ENCODE data around the gene STPG3. TPM values are rescaled to one million over a fixed set of nuclear protein-coding genes. Genes with fewer than 3 reads are reported as not detected.

Gene STPG3
- total RNA-seq, 4 donors from 2014 or later, result not detected

DNA sequence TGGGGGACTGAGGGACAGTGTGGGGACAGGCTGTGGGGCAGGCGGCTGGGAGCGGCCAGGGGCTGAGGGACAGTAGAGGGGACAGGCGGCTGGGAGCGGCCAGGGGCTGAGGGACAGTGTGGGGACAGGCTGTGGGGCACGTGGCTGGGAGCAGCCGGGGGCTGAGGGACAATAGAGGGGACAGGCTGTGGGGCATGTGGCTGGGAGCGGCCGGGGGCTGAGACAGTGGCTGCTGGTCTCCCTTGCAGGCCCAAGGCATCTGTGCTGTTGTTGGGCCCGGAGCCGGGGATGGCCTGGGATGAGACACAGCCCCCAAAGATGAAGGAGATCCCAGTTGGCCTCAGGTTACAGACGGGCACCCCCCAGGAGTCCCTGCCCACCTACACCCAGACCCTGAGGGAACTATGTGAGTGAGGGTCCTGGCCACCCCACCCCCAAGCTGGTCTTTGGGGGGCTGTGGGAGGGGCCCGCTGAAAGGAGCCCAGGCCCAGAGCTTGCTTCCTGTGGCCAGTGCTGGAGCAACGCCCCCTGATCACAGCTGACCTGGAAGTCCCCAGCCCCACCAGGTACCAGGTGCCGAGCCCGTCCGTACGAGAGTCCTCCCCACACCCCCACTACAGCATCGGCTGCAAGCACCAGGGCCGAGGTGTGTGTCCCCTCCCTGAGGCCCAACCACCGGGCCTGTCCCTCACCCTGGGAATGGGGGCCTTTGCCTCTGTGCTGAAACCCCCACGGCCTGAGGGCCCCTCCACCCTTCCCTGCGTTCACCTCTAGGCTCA, 593 bp downstream of the STPG3 start:
- Histone ChIP-seq H3K4me1 (peaks cover 0 to 25% (median 16%) of the 10 kb centered on the region in 3 donors), H3K9me3 (no peaks in the 10 kb centered on the region), H3K27ac (no peak overlapping the region), H3K4me3 (no peak overlapping the region), H3K36me3 (peaks cover 0 to 7% of the 10 kb centered on the region in 2 donors), H3K27me3 (peaks cover 9% of the 10 kb centered on the region)
- TF ChIP-seq EP300 (IDR thresholded peaks at IDR 0.05), result no peak
- TF ChIP-seq POLR2A (IDR thresholded peaks at IDR 0.05), result no peak
- no peak for TF ChIP-seq POLR2AphosphoS5 (IDR thresholded peaks at IDR 0.05)
- TF ChIP-seq, protein P1, sequence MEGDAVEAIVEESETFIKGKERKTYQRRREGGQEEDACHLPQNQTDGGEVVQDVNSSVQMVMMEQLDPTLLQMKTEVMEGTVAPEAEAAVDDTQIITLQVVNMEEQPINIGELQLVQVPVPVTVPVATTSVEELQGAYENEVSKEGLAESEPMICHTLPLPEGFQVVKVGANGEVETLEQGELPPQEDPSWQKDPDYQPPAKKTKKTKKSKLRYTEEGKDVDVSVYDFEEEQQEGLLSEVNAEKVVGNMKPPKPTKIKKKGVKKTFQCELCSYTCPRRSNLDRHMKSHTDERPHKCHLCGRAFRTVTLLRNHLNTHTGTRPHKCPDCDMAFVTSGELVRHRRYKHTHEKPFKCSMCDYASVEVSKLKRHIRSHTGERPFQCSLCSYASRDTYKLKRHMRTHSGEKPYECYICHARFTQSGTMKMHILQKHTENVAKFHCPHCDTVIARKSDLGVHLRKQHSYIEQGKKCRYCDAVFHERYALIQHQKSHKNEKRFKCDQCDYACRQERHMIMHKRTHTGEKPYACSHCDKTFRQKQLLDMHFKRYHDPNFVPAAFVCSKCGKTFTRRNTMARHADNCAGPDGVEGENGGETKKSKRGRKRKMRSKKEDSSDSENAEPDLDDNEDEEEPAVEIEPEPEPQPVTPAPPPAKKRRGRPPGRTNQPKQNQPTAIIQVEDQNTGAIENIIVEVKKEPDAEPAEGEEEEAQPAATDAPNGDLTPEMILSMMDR (IDR thresholded peaks at IDR 0.05), result no peak
- WGBS, 2 donors (ENCODE audit: low coverage in 1 of 2), result 72 to 77% methylated on average over 7 of the region's 22 CpGs
- ATAC-seq, result no peak

- TF ChIP-seq, protein P1 (IDR thresholded peaks at IDR 0.05), result no peak
- TF ChIP-seq POLR2AphosphoS5 (IDR thresholded peaks at IDR 0.05), result no peak
- no peak for TF ChIP-seq EP300 (IDR thresholded peaks at IDR 0.05)
- TF ChIP-seq POLR2A (IDR thresholded peaks at IDR 0.05), result no peak
- Histone ChIP-seq H3K9me3 (no peaks in the 10 kb centered on the region), H3K36me3 (peaks cover 0 to 17% of the 10 kb centered on the region in 2 donors), H3K4me3 (no peak overlapping the region), H3K27ac (no peak overlapping the region), H3K27me3 (peaks cover 9% of the 10 kb centered on the region), H3K4me1 (peaks cover 0 to 31% (median 19%) of the 10 kb centered on the region in 3 donors)
- ATAC-seq, result no peak
- WGBS, 2 donors (ENCODE audit: low coverage in 1 of 2), result 88% methylated on average over 4 of the region's 35 CpGs; no CpG with 5 or more reads in 1 of the 2 donors
Observed at GRCh38 chr9:137252555-137253506, 1.7 kb downstream of the STPG3 start.

- 8% methylated on average over 6 of the region's 21 CpGs; no CpG with 5 or more reads in 1 of the 2 donors for WGBS, 2 donors (ENCODE audit: low coverage in 1 of 2)
- peaks cover 9% of the 10 kb centered on the region for H3K27me3 ChIP-seq
- H3K36me3 ChIP-seq, result peaks cover 0 to 29% of the 10 kb centered on the region in 2 donors
- no peak for ATAC-seq
- peaks cover 0 to 31% (median 19%) of the 10 kb centered on the region in 3 donors for H3K4me1 ChIP-seq
- H3K4me3 ChIP-seq, result peak overlapping the region; percentile 49 to 90
- peak overlapping the region in 3 of 4 donors; percentile 84 to 86 (median 85) for H3K27ac ChIP-seq
- TF ChIP-seq POLR2AphosphoS5 (IDR thresholded peaks at IDR 0.05) (no peak), POLR2A (IDR thresholded peaks at IDR 0.05) (no peak), EP300 (IDR thresholded peaks at IDR 0.05) (no peak)
- TF ChIP-seq, protein P1 (IDR thresholded peaks at IDR 0.05), result no peak
- H3K9me3 ChIP-seq, result no peaks in the 10 kb centered on the region
Observed at GRCh38 chr9:137253717-137254623, 2.9 kb downstream of the STPG3 start.

GRCh38 chr9:137254624-137255447, 3.8 kb downstream of the STPG3 start, which contains the start of gene NELFB:
Gene NELFB, plus strand, starts transcription at chr9:137255327.
- Histone ChIP-seq H3K27me3 (peaks cover 9% of the 10 kb centered on the region), H3K4me1 (peaks cover 0 to 31% (median 19%) of the 10 kb centered on the region in 3 donors), H3K36me3 (peaks cover 0 to 36% of the 10 kb centered on the region in 2 donors), H3K4me3 (peak within 1 kb of the TSS; percentile 87 to 90), H3K27ac (peak within 1 kb of the TSS; percentile 3 to 86 (median 84)), H3K9me3 (no peaks in the 10 kb centered on the region)
- ATAC-seq, result peak; percentile 96
- TF ChIP-seq, protein P1 (IDR thresholded peaks at IDR 0.05), result peak in 3 of 4 experiments; percentile 1 to 45 (median 2)
- TF ChIP-seq POLR2A (IDR thresholded peaks at IDR 0.05) (peak; percentile 60 to 61), EP300 (IDR thresholded peaks at IDR 0.05) (no peak), POLR2AphosphoS5 (IDR thresholded peaks at IDR 0.05) (peak; percentile 56)
- 0% methylated on average over 5 of the region's 105 CpGs; no CpG with 5 or more reads in 1 of the 2 donors for WGBS, 2 donors (ENCODE audit: low coverage in 1 of 2)
